SK-N-SH (cell line): ENCODE results near the gene ACADL. TPM values are rescaled to one million over a fixed set of nuclear protein-coding genes. Genes with fewer than 3 reads are reported as not detected.

Experiments used
- CTCF ChIA-PET: fragments of 300-600, 350-600 bp; formaldehyde crosslinking; extraction: SDS; loops from one replicate; lab custom pipeline; 2021; lab: Yijun Ruan, JAX
- POLR2A ChIA-PET: fragments of 350-600 bp; sonication (Branson Sonifier 250); formaldehyde crosslinking; extraction: SDS; loops from one replicate; lab custom pipeline; 2020; ENCODE audit warnings: antibody characterized with exemption, inconsistent platforms; lab: Yijun Ruan, JAX
- DNase-seq: peaks from one replicate; pipeline ENCODE4 v3.0.0; 2012
- H2AFZ ChIP-seq: fragments of 200-600 bp; sonication (generic); 2 replicates; pipeline ENCODE4 v1.8.1; 2016; ENCODE audit warnings: antibody characterized with exemption, mild to moderate bottlenecking, low read depth
- H3F3A ChIP-seq: fragments of 200-600 bp; sonication (generic); replicated peaks from 2 replicates; pipeline ENCODE3; 2016; ENCODE audit warnings: antibody characterized with exemption, mild to moderate bottlenecking; ENCODE audit not compliant: insufficient read depth
- H3K27ac ChIP-seq, 2 experiments: fragments of 200-500 bp in 1 of 2; fragments of 200-600 bp in 1 of 2; sonication (Bioruptor generic) in 1 of 2; sonication (generic), shearing (Covaris generic) in 1 of 2; 2 replicates each; pipeline versions ENCODE4 v1.5.1 to v1.6.1; 2014 to 2016; ENCODE audit warnings: low read depth in 2 of 2, inconsistent platforms in 1 of 2, low read length in 1 of 2, mild to moderate bottlenecking in 1 of 2, mixed read lengths in 1 of 2
- H3K27me3 ChIP-seq: fragments of 200-600 bp; sonication (generic), shearing (Covaris generic); 2 replicates; pipeline ENCODE4 v1.6.1; 2016; ENCODE audit warnings: mixed run types; ENCODE audit not compliant: insufficient read depth
- H3K36me3 ChIP-seq, 2 experiments: fragments of 200-500 bp in 1 of 2; fragments of 200-600 bp in 1 of 2; sonication (Bioruptor generic) in 1 of 2; sonication (generic) in 1 of 2; replicated peaks in 1 of 2; 2 replicates each; pipeline versions ENCODE3 to v1.5.1; 2014 to 2016; ENCODE audit warnings: low read length in 1 of 2, mild to moderate bottlenecking in 1 of 2; ENCODE audit not compliant: insufficient read depth in 2 of 2, control insufficient read depth in 1 of 2
- H3K4me1 ChIP-seq, 2 experiments: fragments of 200-500 bp in 1 of 2; fragments of 200-600 bp in 1 of 2; sonication (Bioruptor generic) in 1 of 2; sonication (generic), shearing (Covaris generic) in 1 of 2; 2 replicates each; pipeline versions ENCODE4 v1.5.1 to v1.6.1; 2014 to 2016; ENCODE audit warnings: low read depth in 1 of 2, low read length in 1 of 2, mixed run types in 1 of 2; ENCODE audit not compliant: insufficient read depth in 2 of 2, control insufficient read depth in 1 of 2
- H3K4me2 ChIP-seq: fragments of 200-600 bp; sonication (generic), shearing (Covaris generic); 2 replicates; pipeline ENCODE4 v1.6.1; 2017; ENCODE audit warnings: mixed run types
- H3K4me3 ChIP-seq, 2 experiments: fragments of 200-500 bp in 1 of 2; fragments of 200-600 bp in 1 of 2; sonication (Bioruptor generic) in 1 of 2; sonication (generic), shearing (Covaris generic) in 1 of 2; 2 replicates each; pipeline versions ENCODE4 v1.5.1 to v1.8.1; 2014 to 2016; ENCODE audit warnings: low read depth in 2 of 2, inconsistent platforms in 1 of 2, low read length in 1 of 2, mild to moderate bottlenecking in 1 of 2, mixed read lengths in 1 of 2, moderate library complexity in 1 of 2
- H3K79me2 ChIP-seq: fragments of 200-600 bp; sonication (generic); 2 replicates; pipeline ENCODE4 v1.8.1; 2017; ENCODE audit warnings: mild to moderate bottlenecking; ENCODE audit not compliant: insufficient read depth
- H3K9ac ChIP-seq: fragments of 200-600 bp; sonication (generic); 2 replicates; pipeline ENCODE4 v1.6.1; 2017; ENCODE audit warnings: mixed run types
- H3K9me2 ChIP-seq: fragments of 200-600 bp; sonication (generic); 2 replicates; pipeline ENCODE4 v1.6.1; 2017; ENCODE audit warnings: mixed run types
- H3K9me3 ChIP-seq: fragments of 200-600 bp; sonication (generic); 2 replicates; pipeline ENCODE4 v1.6.1; 2017; ENCODE audit warnings: mixed run types, mild to moderate bottlenecking, moderate library complexity
- H4K20me1 ChIP-seq: fragments of 200-600 bp; sonication (generic); 2 replicates; pipeline ENCODE4 v1.6.1; 2017; ENCODE audit warnings: mild to moderate bottlenecking, mixed run types; ENCODE audit not compliant: insufficient read depth
- CHD2 ChIP-seq: fragments of 150-350 bp; IDR thresholded peaks from 2 replicates; pipeline ENCODE4 v1.6.1; 2018; ENCODE audit warnings: low read length; ENCODE audit not compliant: partially characterized antibody
- ELF1 ChIP-seq: IDR thresholded peaks from 2 replicates; pipeline ENCODE4 v1.4.0; 2012
- EP300 ChIP-seq, 2 experiments: IDR thresholded peaks; 2 replicates each; pipeline versions ENCODE4 v1.4.0 to v1.6.1; 2012; ENCODE audit warnings: borderline replicate concordance in 1 of 2, low read depth in 1 of 2, low read length in 1 of 2
- EZH2phosphoT487 ChIP-seq: fragments of 200-600 bp; sonication (generic); IDR thresholded peaks from 2 replicates; pipeline ENCODE4 v1.6.1; 2017; ENCODE audit warnings: low read depth, mixed run types, mild to moderate bottlenecking, antibody characterized with exemption, moderate library complexity, borderline replicate concordance
- FOSL2 ChIP-seq: IDR thresholded peaks from 2 replicates; pipeline ENCODE4 v1.4.0; 2012; ENCODE audit warnings: low read depth, mild to moderate bottlenecking, moderate library complexity, borderline replicate concordance
- FOXJ3 ChIP-seq: sonication (generic); formaldehyde crosslinking; IDR thresholded peaks from 2 replicates; pipeline ENCODE4 v1.5.1; 2020; ENCODE audit warnings: mild to moderate bottlenecking, missing genetic modification reagents
- GABPA ChIP-seq: IDR thresholded peaks from 2 replicates; pipeline ENCODE4 v1.4.0; 2012; ENCODE audit warnings: low read depth, mild to moderate bottlenecking
- GATA2 ChIP-seq: sonication (generic); formaldehyde crosslinking; IDR thresholded peaks from 2 replicates; pipeline ENCODE4 v1.5.0; 2020; ENCODE audit warnings: mild to moderate bottlenecking, missing genetic modification reagents
- NFIC ChIP-seq: IDR thresholded peaks from 2 replicates; pipeline ENCODE4 v1.4.0; 2012; ENCODE audit warnings: borderline replicate concordance
- RAD21 ChIP-seq: IDR thresholded peaks from 2 replicates; pipeline ENCODE4 v1.6.1; 2012; ENCODE audit warnings: mild to moderate bottlenecking, low read length
- RCOR1 ChIP-seq: fragments of 150-350 bp; IDR thresholded peaks from 2 replicates; pipeline ENCODE4 v1.6.1; 2017; ENCODE audit warnings: antibody characterized with exemption, low read length
- RFX5 ChIP-seq: IDR thresholded peaks from 2 replicates; pipeline ENCODE4 v1.6.1; 2012; ENCODE audit warnings: mild to moderate bottlenecking, improper control_type of control experiment, low read length
- TAF1 ChIP-seq: IDR thresholded peaks from 2 replicates; pipeline ENCODE4 v1.6.1; 2012; ENCODE audit warnings: low read depth, mild to moderate bottlenecking, low read length, moderate library complexity, borderline replicate concordance
- TCF12 ChIP-seq: IDR thresholded peaks from 2 replicates; pipeline ENCODE4 v1.4.0; 2012
- WGBS: methylation state at CpG from one replicate; pipeline ENCODE4 v1.1.6; 2017; ENCODE audit warnings: low lambda C conversion rate; 5-methylcytosine and 5-hydroxymethylcytosine counted together
- polyA plus RNA-seq, 3 experiments: library from polyadenylated mRNA; depleted of rRNA; stranded (reverse); fragments of >200 nt; gene quantifications; 2 replicates each; pipeline ENCODE4 v1.2.3, GENCODE V29; 2012
- TF ChIP-seq, protein P1 (sequence below): fragments of 150-350 bp; IDR thresholded peaks from 2 replicates; pipeline ENCODE4 v1.6.1; 2016; ENCODE audit warnings: mild to moderate bottlenecking, low read depth, low read length
- TF ChIP-seq, protein P2 (sequence below): IDR thresholded peaks from 2 replicates; pipeline ENCODE4 v1.6.1; 2012; ENCODE audit warnings: mild to moderate bottlenecking, low read depth, low read length, moderate library complexity
- TF ChIP-seq, protein P3 (sequence below): IDR thresholded peaks from 2 replicates; pipeline ENCODE4 v1.4.0; 2012; ENCODE audit warnings: low read depth, borderline replicate concordance
- TF ChIP-seq, protein P4 (sequence below): fragments of 150-350 bp; IDR thresholded peaks from 2 replicates; pipeline ENCODE4 v1.6.1; 2017; ENCODE audit warnings: antibody characterized with exemption, low read length, low read depth, borderline replicate concordance
- TF ChIP-seq, protein P5 (sequence below): fragments of 200-600 bp; sonication (generic); IDR thresholded peaks from 2 replicates; pipeline ENCODE4 v1.6.1; 2017; ENCODE audit warnings: antibody characterized with exemption, mild to moderate bottlenecking, moderate library complexity

ACADL gene
- polyA plus RNA-seq, 1 of the 3 experiments (the other 2 are of a cell fraction): not detected

DNA sequence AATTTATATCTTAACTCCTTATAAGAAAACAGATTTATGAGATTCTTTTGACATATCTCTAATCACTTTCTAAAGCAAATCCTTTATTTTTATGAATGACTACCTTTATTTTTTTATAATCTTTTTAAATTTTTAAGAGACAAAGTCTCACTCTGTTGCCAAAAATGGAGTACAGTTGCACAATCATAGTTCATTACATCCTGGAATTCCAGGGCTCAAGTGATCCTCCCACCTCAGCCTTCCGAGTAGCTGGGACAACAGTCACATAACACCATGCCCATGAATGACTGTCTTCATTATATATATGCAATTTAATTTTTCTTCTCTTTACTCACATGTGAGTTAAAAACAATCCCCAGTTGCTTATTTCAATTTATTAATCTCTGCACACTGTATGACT, 21.7 kb downstream of the ACADL start:
- POLR2A ChIA-PET: no interaction called here
- Histone ChIP-seq H3K4me1 (no peaks in the 10 kb centered on the region; a peak in 1 of 4 replicates), H3K79me2 (no peaks in the 10 kb centered on the region), H3K9ac (no peak overlapping the region), H4K20me1 (no peaks in the 10 kb centered on the region), H3K27me3 (no peaks in the 10 kb centered on the region), H3K9me2 (no peaks in the 10 kb centered on the region), H3F3A (no peaks in the 10 kb centered on the region), H3K4me3 (no peak overlapping the region), H3K4me2 (no peak overlapping the region), H3K9me3 (no peaks in the 10 kb centered on the region), H2AFZ (no peak overlapping the region), H3K36me3 (no peaks in the 10 kb centered on the region), H3K27ac (no peak overlapping the region)
- CTCF ChIA-PET: interaction anchor here (0.8 to 2.0 kb wide), 5 partner anchors 8 to 242 kb away, joined by 3 to 10 read pairs (median 4); no protein-coding TSS in a partner anchor
- TF ChIP-seq EP300 (IDR thresholded peaks at IDR 0.05; ENCODE audit: borderline replicate concordance in 1 of 2, low read depth in 1 of 2, low read length in 1 of 2): no peak
- no peak for TF ChIP-seq FOXJ3 (CRISPR knock-in tag)
- no peak for TF ChIP-seq EZH2phosphoT487
- no peak for TF ChIP-seq TAF1
- TF ChIP-seq, protein P1, sequence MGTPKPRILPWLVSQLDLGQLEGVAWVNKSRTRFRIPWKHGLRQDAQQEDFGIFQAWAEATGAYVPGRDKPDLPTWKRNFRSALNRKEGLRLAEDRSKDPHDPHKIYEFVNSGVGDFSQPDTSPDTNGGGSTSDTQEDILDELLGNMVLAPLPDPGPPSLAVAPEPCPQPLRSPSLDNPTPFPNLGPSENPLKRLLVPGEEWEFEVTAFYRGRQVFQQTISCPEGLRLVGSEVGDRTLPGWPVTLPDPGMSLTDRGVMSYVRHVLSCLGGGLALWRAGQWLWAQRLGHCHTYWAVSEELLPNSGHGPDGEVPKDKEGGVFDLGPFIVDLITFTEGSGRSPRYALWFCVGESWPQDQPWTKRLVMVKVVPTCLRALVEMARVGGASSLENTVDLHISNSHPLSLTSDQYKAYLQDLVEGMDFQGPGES: no peak
- TF ChIP-seq, protein P2, sequence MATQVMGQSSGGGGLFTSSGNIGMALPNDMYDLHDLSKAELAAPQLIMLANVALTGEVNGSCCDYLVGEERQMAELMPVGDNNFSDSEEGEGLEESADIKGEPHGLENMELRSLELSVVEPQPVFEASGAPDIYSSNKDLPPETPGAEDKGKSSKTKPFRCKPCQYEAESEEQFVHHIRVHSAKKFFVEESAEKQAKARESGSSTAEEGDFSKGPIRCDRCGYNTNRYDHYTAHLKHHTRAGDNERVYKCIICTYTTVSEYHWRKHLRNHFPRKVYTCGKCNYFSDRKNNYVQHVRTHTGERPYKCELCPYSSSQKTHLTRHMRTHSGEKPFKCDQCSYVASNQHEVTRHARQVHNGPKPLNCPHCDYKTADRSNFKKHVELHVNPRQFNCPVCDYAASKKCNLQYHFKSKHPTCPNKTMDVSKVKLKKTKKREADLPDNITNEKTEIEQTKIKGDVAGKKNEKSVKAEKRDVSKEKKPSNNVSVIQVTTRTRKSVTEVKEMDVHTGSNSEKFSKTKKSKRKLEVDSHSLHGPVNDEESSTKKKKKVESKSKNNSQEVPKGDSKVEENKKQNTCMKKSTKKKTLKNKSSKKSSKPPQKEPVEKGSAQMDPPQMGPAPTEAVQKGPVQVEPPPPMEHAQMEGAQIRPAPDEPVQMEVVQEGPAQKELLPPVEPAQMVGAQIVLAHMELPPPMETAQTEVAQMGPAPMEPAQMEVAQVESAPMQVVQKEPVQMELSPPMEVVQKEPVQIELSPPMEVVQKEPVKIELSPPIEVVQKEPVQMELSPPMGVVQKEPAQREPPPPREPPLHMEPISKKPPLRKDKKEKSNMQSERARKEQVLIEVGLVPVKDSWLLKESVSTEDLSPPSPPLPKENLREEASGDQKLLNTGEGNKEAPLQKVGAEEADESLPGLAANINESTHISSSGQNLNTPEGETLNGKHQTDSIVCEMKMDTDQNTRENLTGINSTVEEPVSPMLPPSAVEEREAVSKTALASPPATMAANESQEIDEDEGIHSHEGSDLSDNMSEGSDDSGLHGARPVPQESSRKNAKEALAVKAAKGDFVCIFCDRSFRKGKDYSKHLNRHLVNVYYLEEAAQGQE: no peak
- no peak for TF ChIP-seq RAD21
- TF ChIP-seq RCOR1: no peak
- TF ChIP-seq, protein P3, sequence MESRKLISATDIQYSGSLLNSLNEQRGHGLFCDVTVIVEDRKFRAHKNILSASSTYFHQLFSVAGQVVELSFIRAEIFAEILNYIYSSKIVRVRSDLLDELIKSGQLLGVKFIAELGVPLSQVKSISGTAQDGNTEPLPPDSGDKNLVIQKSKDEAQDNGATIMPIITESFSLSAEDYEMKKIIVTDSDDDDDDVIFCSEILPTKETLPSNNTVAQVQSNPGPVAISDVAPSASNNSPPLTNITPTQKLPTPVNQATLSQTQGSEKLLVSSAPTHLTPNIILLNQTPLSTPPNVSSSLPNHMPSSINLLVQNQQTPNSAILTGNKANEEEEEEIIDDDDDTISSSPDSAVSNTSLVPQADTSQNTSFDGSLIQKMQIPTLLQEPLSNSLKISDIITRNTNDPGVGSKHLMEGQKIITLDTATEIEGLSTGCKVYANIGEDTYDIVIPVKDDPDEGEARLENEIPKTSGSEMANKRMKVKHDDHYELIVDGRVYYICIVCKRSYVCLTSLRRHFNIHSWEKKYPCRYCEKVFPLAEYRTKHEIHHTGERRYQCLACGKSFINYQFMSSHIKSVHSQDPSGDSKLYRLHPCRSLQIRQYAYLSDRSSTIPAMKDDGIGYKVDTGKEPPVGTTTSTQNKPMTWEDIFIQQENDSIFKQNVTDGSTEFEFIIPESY: no peak
- no peak for TF ChIP-seq TCF12
- TF ChIP-seq FOSL2: no peak
- TF ChIP-seq, protein P4, sequence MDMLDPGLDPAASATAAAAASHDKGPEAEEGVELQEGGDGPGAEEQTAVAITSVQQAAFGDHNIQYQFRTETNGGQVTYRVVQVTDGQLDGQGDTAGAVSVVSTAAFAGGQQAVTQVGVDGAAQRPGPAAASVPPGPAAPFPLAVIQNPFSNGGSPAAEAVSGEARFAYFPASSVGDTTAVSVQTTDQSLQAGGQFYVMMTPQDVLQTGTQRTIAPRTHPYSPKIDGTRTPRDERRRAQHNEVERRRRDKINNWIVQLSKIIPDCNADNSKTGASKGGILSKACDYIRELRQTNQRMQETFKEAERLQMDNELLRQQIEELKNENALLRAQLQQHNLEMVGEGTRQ: no peak
- no peak for TF ChIP-seq CHD2
- no peak for TF ChIP-seq NFIC
- TF ChIP-seq, protein P5, sequence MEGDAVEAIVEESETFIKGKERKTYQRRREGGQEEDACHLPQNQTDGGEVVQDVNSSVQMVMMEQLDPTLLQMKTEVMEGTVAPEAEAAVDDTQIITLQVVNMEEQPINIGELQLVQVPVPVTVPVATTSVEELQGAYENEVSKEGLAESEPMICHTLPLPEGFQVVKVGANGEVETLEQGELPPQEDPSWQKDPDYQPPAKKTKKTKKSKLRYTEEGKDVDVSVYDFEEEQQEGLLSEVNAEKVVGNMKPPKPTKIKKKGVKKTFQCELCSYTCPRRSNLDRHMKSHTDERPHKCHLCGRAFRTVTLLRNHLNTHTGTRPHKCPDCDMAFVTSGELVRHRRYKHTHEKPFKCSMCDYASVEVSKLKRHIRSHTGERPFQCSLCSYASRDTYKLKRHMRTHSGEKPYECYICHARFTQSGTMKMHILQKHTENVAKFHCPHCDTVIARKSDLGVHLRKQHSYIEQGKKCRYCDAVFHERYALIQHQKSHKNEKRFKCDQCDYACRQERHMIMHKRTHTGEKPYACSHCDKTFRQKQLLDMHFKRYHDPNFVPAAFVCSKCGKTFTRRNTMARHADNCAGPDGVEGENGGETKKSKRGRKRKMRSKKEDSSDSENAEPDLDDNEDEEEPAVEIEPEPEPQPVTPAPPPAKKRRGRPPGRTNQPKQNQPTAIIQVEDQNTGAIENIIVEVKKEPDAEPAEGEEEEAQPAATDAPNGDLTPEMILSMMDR: no peak
- no peak for TF ChIP-seq RFX5
- TF ChIP-seq ELF1: no peak
- TF ChIP-seq GABPA: no peak
- TF ChIP-seq GATA2 (CRISPR knock-in tag): no peak
- no peak for DNase-seq
- 67% methylated on average over 1 of the region's 1 CpG for WGBS
